Tibial artery (tissue), 4 donors: Measurements from ENCODE around the gene GNPAT.

Experiments used
- DNase-seq, 2 donors: peaks; one replicate each; pipeline ENCODE4 v3.0.0-alpha.2; 2019
- H3K27ac ChIP-seq, 2 donors: fragments of 200-600 bp; sonication (generic) in 1 of 2; 1 replicate in 1 of 2; 2 replicates in 1 of 2; pipeline ENCODE4 v1.5.1; 2018 to 2019; ENCODE audit warnings: mild to moderate bottlenecking in 1 of 2
- H3K27me3 ChIP-seq, 2 donors: fragments of 200-600 bp; sonication (generic) in 1 of 2; one replicate each; pipeline versions ENCODE4 v1.5.1 to v1.6.0; 2016 to 2019
- H3K36me3 ChIP-seq, 3 donors: fragments of 200-600 bp; sonication (generic) in 2 of 3; one replicate each; pipeline ENCODE4 v1.5.1; 2016 to 2019; ENCODE audit warnings: mild to moderate bottlenecking in 2 of 3
- H3K4me1 ChIP-seq, 4 donors: fragments of 200-600 bp; sonication (generic) in 2 of 4; 1 replicate in 3 of 4; 2 replicates in 1 of 4; pipeline ENCODE4 v1.5.1; 2016 to 2019
- H3K4me3 ChIP-seq, 2 donors: fragments of 200-600 bp; sonication (generic) in 1 of 2; 1 replicate in 1 of 2; 2 replicates in 1 of 2; pipeline ENCODE4 v1.5.1; 2018 to 2019; ENCODE audit warnings: mild to moderate bottlenecking in 2 of 2
- H3K9me3 ChIP-seq, 3 donors: fragments of 200-600 bp; sonication (generic) in 1 of 3; one replicate each; pipeline ENCODE4 v1.5.1; 2016 to 2019
- CTCF ChIP-seq, 2 experiments: fragments of 200-600 bp in 1 of 2; fragments of 450-650 bp in 1 of 2; IDR thresholded peaks; one replicate each; pipeline ENCODE4 v1.5.1; 2017 to 2019; ENCODE audit warnings: antibody characterized with exemption in 2 of 2, mild to moderate bottlenecking in 1 of 2, moderate library complexity in 1 of 2
- intact Hi-C: fragments of 100-400 bp; cut with DNase I; formaldehyde crosslinking; loops from one replicate; pipeline ENCODE4 v1.15.0; 2023; ENCODE audit warnings: low total_unique reads

Gene GNPAT

GRCh38 chr1:231240883-231241735, at the start of gene GNPAT:
Gene GNPAT, plus strand, starts transcription at chr1:231241212. Its CDS starts 167 bp downstream, at chr1:231241379.
- peaks cover 0 to 43% (median 35%) of the 10 kb centered on the region in 4 donors for H3K4me1 ChIP-seq
- intact Hi-C loops, result no loop called here
- TF ChIP-seq CTCF (IDR thresholded peaks at IDR 0.05), result no peak
- H3K27me3 ChIP-seq, result no peaks in the 10 kb centered on the region
- no peaks in the 10 kb centered on the region for H3K9me3 ChIP-seq
- H3K27ac ChIP-seq, result peak within 1 kb of the TSS; percentile 74 to 91
- H3K36me3 ChIP-seq, result peaks cover 13 to 27% (median 24%) of the 10 kb centered on the region in 3 donors
- peak; percentile 87 to 91 for DNase-seq
- H3K4me3 ChIP-seq, result peak within 1 kb of the TSS; percentile 82 to 85

DNA sequence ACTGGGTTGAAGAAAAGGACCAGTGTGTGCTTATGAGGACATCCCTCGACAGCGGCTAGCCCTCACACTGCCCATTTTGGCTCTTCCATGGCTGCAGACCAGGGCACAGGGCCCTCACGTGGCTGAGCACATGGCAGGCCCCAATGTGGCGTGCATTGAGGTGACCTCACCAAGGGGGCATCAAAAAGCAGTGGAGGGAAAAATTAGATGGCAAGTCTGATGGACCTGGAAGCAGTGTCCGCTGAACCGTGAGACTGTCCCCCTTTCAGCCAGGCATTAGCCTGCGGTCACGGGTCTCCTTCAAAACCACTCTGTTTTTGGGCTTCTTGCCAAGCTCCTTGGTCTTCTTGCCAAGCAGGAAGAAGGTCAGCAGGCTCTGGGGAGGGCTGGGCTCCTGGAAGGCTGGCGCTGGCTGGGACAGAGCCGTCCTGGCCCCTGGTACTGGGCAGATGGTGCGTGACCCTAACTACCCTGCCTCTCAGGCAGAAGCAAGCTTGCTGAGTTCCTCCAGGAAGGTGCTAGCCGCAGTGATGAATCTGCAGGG, 48.3 kb upstream of the GNPAT start:
- no peak overlapping the region for H3K4me3 ChIP-seq
- H3K36me3 ChIP-seq, result no peaks in the 10 kb centered on the region
- TF ChIP-seq CTCF (IDR thresholded peaks at IDR 0.05), result no peak
- no peaks in the 10 kb centered on the region for H3K9me3 ChIP-seq
- no peak overlapping the region for H3K27ac ChIP-seq
- no peak for DNase-seq
- intact Hi-C loops, result no loop called here
- H3K27me3 ChIP-seq, result peaks cover 0 to 31% of the 10 kb centered on the region in 2 donors
- no peaks in the 10 kb centered on the region for H3K4me1 ChIP-seq

GRCh38 chr1:231193710-231194340, 47.2 kb upstream of the GNPAT start:
- Histone ChIP-seq H3K4me3 (no peak overlapping the region), H3K4me1 (no peaks in the 10 kb centered on the region), H3K9me3 (no peaks in the 10 kb centered on the region), H3K36me3 (no peaks in the 10 kb centered on the region), H3K27ac (no peak overlapping the region), H3K27me3 (peaks cover 0 to 23% of the 10 kb centered on the region in 2 donors)
- intact Hi-C loops, result no loop called here
- no peak for DNase-seq
- no peak for TF ChIP-seq CTCF (IDR thresholded peaks at IDR 0.05)

- DNase-seq, result no peak
Measured at GRCh38 chr1:231194476-231194842, 46.6 kb upstream of the GNPAT start.

More at GRCh38 chr1:231194476-231194842, 46.6 kb upstream of the GNPAT start:
- TF ChIP-seq CTCF (IDR thresholded peaks at IDR 0.05), result no peak
- H3K36me3 ChIP-seq, result no peaks in the 10 kb centered on the region
- no peaks in the 10 kb centered on the region for H3K9me3 ChIP-seq
- H3K27me3 ChIP-seq, result peaks cover 0 to 23% of the 10 kb centered on the region in 2 donors
- no peaks in the 10 kb centered on the region for H3K4me1 ChIP-seq
- no peak overlapping the region for H3K27ac ChIP-seq
- intact Hi-C loops, result no loop called here
- H3K4me3 ChIP-seq, result no peak overlapping the region
